ENCODE measurements around the gene LHX2. TPM values are rescaled to one million over a fixed set of nuclear protein-coding genes. Genes with fewer than 3 reads are reported as not detected.

The LHX2 gene
- polyA plus RNA-seq, 1 of the 3 experiments (the other 2 are of a cell fraction) = not detected

DNA sequence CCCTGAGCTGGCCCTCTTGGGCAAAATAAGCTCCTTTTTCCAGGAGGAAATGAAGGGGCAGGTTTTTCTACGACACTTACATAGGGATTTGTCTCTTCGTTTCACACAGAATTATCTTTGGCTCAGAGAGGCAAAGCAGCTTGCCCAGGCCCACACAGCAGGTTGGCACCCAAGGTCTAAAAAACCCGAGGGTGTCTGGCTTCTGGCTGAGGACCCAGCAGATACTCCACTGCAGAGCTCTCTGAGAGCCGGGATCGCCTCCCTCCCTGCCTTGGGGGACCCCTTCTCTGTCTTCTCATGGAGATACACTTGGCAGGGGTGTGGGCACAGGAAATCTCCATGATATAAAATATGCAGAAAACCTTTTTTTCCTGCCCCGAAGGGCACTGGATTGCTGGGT lies 29.0 kb upstream of the LHX2 start:
- H3K4me2 ChIP-seq = no peak overlapping the region
- H3K79me2 ChIP-seq (ENCODE audit: insufficient read depth) = no peaks in the 10 kb centered on the region
- H2AFZ ChIP-seq (ENCODE audit: low read depth) = no peak overlapping the region
- no peaks in the 10 kb centered on the region for H3K9me3 ChIP-seq
- no peak overlapping the region for H3K4me3 ChIP-seq (ENCODE audit: low read depth in 2 of 2, low read length in 1 of 2)
- no peaks in the 10 kb centered on the region for H4K20me1 ChIP-seq (ENCODE audit: insufficient read depth)
- 25% methylated on average over 6 of the region's 6 CpGs for WGBS (ENCODE audit: low lambda C conversion rate)
- H3K9ac ChIP-seq = no peak overlapping the region
- POLR2A ChIA-PET = no interaction called here
- no peaks in the 10 kb centered on the region for H3K9me2 ChIP-seq
- no peak overlapping the region for H3K27ac ChIP-seq (ENCODE audit: low read depth in 2 of 2, low read length in 1 of 2)
- TF ChIP-seq, protein P1, sequence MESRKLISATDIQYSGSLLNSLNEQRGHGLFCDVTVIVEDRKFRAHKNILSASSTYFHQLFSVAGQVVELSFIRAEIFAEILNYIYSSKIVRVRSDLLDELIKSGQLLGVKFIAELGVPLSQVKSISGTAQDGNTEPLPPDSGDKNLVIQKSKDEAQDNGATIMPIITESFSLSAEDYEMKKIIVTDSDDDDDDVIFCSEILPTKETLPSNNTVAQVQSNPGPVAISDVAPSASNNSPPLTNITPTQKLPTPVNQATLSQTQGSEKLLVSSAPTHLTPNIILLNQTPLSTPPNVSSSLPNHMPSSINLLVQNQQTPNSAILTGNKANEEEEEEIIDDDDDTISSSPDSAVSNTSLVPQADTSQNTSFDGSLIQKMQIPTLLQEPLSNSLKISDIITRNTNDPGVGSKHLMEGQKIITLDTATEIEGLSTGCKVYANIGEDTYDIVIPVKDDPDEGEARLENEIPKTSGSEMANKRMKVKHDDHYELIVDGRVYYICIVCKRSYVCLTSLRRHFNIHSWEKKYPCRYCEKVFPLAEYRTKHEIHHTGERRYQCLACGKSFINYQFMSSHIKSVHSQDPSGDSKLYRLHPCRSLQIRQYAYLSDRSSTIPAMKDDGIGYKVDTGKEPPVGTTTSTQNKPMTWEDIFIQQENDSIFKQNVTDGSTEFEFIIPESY (IDR thresholded peaks at IDR 0.05; ENCODE audit: borderline replicate concordance, low read depth) = no peak
- TF ChIP-seq CHD2 (IDR thresholded peaks at IDR 0.05; ENCODE audit: low read length, partially characterized antibody) (no peak), FOSL2 (IDR thresholded peaks at IDR 0.05; ENCODE audit: borderline replicate concordance, low read depth) (no peak), RXRA (IDR thresholded peaks at IDR 0.05; ENCODE audit: borderline replicate concordance, low read depth) (no peak)
- peaks cover 48% of the 10 kb centered on the region for H3K27me3 ChIP-seq (ENCODE audit: insufficient read depth)
- CTCF ChIA-PET = interaction anchor here (1.0 kb wide), 1 partner anchor 12 kb away, joined by 4 read pairs; no protein-coding TSS in a partner anchor
- no peaks in the 10 kb centered on the region for H3F3A ChIP-seq (replicated peaks; ENCODE audit: insufficient read depth)
- no peak for DNase-seq
- no peaks in the 10 kb centered on the region for H3K4me1 ChIP-seq (ENCODE audit: control insufficient read depth in 1 of 2, insufficient read depth in 2 of 2, low read depth in 1 of 2, low read length in 1 of 2)
- no peaks in the 10 kb centered on the region for H3K36me3 ChIP-seq (replicated peaks in 1 of 2; ENCODE audit: control insufficient read depth in 1 of 2, insufficient read depth in 2 of 2, low read length in 1 of 2)

- Histone ChIP-seq H3K4me3 (ENCODE audit: low read depth in 2 of 2, low read length in 1 of 2) (no peak overlapping the region), H3K79me2 (ENCODE audit: insufficient read depth) (no peaks in the 10 kb centered on the region), H3K4me1 (ENCODE audit: control insufficient read depth in 1 of 2, insufficient read depth in 2 of 2, low read depth in 1 of 2, low read length in 1 of 2) (no peaks in the 10 kb centered on the region), H2AFZ (ENCODE audit: low read depth) (no peak overlapping the region), H3K9me3 (no peaks in the 10 kb centered on the region), H3K9ac (no peak overlapping the region), H3K9me2 (no peaks in the 10 kb centered on the region), H3K36me3 (replicated peaks in 1 of 2; ENCODE audit: control insufficient read depth in 1 of 2, insufficient read depth in 2 of 2, low read length in 1 of 2) (no peaks in the 10 kb centered on the region), H3F3A (replicated peaks; ENCODE audit: insufficient read depth) (no peaks in the 10 kb centered on the region), H3K27ac (ENCODE audit: low read depth in 2 of 2, low read length in 1 of 2) (no peak overlapping the region), H3K4me2 (no peak overlapping the region), H3K27me3 (ENCODE audit: insufficient read depth) (peaks cover 53% of the 10 kb centered on the region), H4K20me1 (ENCODE audit: insufficient read depth) (no peaks in the 10 kb centered on the region)
- TF ChIP-seq GATA2 (CRISPR knock-in tag; IDR thresholded peaks at IDR 0.05) (no peak), FOXJ3 (CRISPR knock-in tag; IDR thresholded peaks at IDR 0.05) (no peak), USF1 (IDR thresholded peaks at IDR 0.05; ENCODE audit: borderline replicate concordance, low read depth) (no peak), SMC3 (IDR thresholded peaks at IDR 0.05; ENCODE audit: low read depth, low read length) (no peak), USF2 (IDR thresholded peaks at IDR 0.05; ENCODE audit: borderline replicate concordance, low read depth, low read length) (no peak), NFIC (IDR thresholded peaks at IDR 0.05; ENCODE audit: borderline replicate concordance) (no peak), GABPA (IDR thresholded peaks at IDR 0.05; ENCODE audit: low read depth) (no peak), RFX5 (IDR thresholded peaks at IDR 0.05; ENCODE audit: low read length) (no peak), TEAD4 (IDR thresholded peaks at IDR 0.05; ENCODE audit: borderline replicate concordance, insufficient read depth) (no peak)
- TF ChIP-seq, protein P2, sequence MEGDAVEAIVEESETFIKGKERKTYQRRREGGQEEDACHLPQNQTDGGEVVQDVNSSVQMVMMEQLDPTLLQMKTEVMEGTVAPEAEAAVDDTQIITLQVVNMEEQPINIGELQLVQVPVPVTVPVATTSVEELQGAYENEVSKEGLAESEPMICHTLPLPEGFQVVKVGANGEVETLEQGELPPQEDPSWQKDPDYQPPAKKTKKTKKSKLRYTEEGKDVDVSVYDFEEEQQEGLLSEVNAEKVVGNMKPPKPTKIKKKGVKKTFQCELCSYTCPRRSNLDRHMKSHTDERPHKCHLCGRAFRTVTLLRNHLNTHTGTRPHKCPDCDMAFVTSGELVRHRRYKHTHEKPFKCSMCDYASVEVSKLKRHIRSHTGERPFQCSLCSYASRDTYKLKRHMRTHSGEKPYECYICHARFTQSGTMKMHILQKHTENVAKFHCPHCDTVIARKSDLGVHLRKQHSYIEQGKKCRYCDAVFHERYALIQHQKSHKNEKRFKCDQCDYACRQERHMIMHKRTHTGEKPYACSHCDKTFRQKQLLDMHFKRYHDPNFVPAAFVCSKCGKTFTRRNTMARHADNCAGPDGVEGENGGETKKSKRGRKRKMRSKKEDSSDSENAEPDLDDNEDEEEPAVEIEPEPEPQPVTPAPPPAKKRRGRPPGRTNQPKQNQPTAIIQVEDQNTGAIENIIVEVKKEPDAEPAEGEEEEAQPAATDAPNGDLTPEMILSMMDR (IDR thresholded peaks at IDR 0.05) = no peak
- TF ChIP-seq, protein P3, sequence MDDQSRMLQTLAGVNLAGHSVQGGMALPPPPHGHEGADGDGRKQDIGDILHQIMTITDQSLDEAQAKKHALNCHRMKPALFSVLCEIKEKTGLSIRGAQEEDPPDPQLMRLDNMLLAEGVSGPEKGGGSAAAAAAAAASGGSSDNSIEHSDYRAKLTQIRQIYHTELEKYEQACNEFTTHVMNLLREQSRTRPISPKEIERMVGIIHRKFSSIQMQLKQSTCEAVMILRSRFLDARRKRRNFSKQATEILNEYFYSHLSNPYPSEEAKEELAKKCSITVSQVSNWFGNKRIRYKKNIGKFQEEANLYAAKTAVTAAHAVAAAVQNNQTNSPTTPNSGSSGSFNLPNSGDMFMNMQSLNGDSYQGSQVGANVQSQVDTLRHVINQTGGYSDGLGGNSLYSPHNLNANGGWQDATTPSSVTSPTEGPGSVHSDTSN (IDR thresholded peaks at IDR 0.05) = no peak
- TF ChIP-seq, protein P4, sequence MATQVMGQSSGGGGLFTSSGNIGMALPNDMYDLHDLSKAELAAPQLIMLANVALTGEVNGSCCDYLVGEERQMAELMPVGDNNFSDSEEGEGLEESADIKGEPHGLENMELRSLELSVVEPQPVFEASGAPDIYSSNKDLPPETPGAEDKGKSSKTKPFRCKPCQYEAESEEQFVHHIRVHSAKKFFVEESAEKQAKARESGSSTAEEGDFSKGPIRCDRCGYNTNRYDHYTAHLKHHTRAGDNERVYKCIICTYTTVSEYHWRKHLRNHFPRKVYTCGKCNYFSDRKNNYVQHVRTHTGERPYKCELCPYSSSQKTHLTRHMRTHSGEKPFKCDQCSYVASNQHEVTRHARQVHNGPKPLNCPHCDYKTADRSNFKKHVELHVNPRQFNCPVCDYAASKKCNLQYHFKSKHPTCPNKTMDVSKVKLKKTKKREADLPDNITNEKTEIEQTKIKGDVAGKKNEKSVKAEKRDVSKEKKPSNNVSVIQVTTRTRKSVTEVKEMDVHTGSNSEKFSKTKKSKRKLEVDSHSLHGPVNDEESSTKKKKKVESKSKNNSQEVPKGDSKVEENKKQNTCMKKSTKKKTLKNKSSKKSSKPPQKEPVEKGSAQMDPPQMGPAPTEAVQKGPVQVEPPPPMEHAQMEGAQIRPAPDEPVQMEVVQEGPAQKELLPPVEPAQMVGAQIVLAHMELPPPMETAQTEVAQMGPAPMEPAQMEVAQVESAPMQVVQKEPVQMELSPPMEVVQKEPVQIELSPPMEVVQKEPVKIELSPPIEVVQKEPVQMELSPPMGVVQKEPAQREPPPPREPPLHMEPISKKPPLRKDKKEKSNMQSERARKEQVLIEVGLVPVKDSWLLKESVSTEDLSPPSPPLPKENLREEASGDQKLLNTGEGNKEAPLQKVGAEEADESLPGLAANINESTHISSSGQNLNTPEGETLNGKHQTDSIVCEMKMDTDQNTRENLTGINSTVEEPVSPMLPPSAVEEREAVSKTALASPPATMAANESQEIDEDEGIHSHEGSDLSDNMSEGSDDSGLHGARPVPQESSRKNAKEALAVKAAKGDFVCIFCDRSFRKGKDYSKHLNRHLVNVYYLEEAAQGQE (IDR thresholded peaks at IDR 0.05; ENCODE audit: low read depth, low read length) = no peak
- CTCF ChIA-PET = interaction anchor here (1.0 kb wide), 1 partner anchor 11 kb away, joined by 4 read pairs; no protein-coding TSS in a partner anchor
- DNase-seq = no peak
- WGBS (ENCODE audit: low lambda C conversion rate) = 42% methylated on average over 3 of the region's 3 CpGs
- POLR2A ChIA-PET = no interaction called here
Observed at GRCh38 chr9:123983047-123983446, 28.5 kb upstream of the LHX2 start.
